ENCODE measurements around the gene SLC10A1.
"Not testable (repeated sequence)": the region's sequence is repeated elsewhere in the genome, so short reads cannot be mapped to it uniquely, and the experiment has no call there.

The SLC10A1 gene

GRCh38 chr14:69767369-69767999, 29.6 kb downstream of the SLC10A1 start:
- Mint-ChIP-seq H3K27ac (peak overlapping the region; percentile 100), H3K4me1 (ENCODE audit: low read depth) (peaks cover 66% of the 10 kb centered on the region), H3K27me3 (no peaks in the 10 kb centered on the region), H3K4me3 (peak overlapping the region; percentile 99), H3K36me3 (peaks cover 27% of the 10 kb centered on the region), H3K9me3 (ENCODE audit: low read depth) (peaks cover 3% of the 10 kb centered on the region)

- Mint-ChIP-seq H3K9me3 (ENCODE audit: low read depth) (peaks cover 3% of the 10 kb centered on the region), H3K36me3 (peaks cover 27% of the 10 kb centered on the region), H3K4me1 (ENCODE audit: low read depth) (peaks cover 66% of the 10 kb centered on the region), H3K27me3 (no peaks in the 10 kb centered on the region), H3K27ac (peak within 1 kb of the TSS; percentile 100), H3K4me3 (peak within 1 kb of the TSS; percentile 99)
Observed at GRCh38 chr14:69766984-69767368, 30.1 kb downstream of the SLC10A1 start, which contains the start of gene SRSF5. Gene SRSF5 (plus strand): TSS chr14:69767142. CDS start chr14:69768157, 1,015 bp downstream.

DNA sequence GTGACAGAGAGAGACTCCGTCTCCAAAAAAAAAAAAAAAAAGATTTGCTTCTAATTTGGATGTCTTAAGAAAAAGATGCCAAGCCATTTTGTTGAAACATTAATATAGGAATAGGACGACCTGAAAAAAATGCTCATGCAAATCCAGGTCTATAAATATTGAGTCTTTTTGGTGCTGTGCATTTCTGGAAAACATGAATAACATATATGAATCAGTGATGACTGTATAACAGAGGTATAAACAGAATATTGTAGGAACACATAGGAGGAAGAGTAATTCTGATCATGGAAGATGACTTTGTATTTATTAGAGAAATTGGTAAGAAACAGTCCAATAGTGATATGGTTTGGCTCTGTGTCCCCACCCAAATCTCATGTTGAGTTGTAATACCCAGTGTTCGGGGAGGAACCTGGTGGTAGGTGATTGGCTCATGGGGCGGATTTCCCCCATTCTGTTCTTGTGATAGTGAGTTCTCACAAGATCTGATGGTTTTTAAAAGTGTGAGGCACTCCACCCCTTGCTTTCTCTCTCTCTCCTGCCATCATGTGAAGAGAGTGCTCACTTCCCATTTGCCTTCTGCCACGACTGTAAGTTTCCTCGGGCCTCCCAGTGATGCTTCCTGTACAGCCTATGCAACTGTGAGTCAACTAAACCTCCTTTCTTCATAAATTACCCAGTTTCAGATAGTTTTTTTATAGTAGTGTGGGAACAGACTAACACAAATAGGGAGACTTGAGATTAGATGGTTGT, 33.1 kb downstream of the SLC10A1 start:
- Mint-ChIP-seq H3K4me1 (ENCODE audit: low read depth) (peaks cover 47% of the 10 kb centered on the region), H3K36me3 (peaks cover 14% of the 10 kb centered on the region), H3K4me3 (peak overlapping the region; percentile 25), H3K27me3 (no peaks in the 10 kb centered on the region), H3K9me3 (ENCODE audit: low read depth) (peaks cover 3% of the 10 kb centered on the region), H3K27ac (peak overlapping the region; percentile 64)

GRCh38 chr14:69760810-69761209, 36.2 kb downstream of the SLC10A1 start:
- Mint-ChIP-seq H3K36me3 (peaks cover 2% of the 10 kb centered on the region), H3K4me3 (no peak overlapping the region), H3K27ac (no peak overlapping the region), H3K9me3 (ENCODE audit: low read depth) (peaks cover 3% of the 10 kb centered on the region), H3K27me3 (no peaks in the 10 kb centered on the region), H3K4me1 (ENCODE audit: low read depth) (peaks cover 30% of the 10 kb centered on the region)

- Mint-ChIP-seq H3K27me3 (no peaks in the 10 kb centered on the region), H3K4me1 (ENCODE audit: low read depth) (peaks cover 15% of the 10 kb centered on the region), H3K9me3 (ENCODE audit: low read depth) (no peaks in the 10 kb centered on the region), H3K36me3 (no peaks in the 10 kb centered on the region), H3K27ac (no peak overlapping the region), H3K4me3 (no peak overlapping the region)
Observed at GRCh38 chr14:69756298-69756697, 40.7 kb downstream of the SLC10A1 start.

- H3K27me3 Mint-ChIP-seq, result no peaks in the 10 kb centered on the region
- no peaks in the 10 kb centered on the region for H3K9me3 Mint-ChIP-seq (ENCODE audit: low read depth)
- H3K4me3 Mint-ChIP-seq, result no peak overlapping the region
- H3K4me1 Mint-ChIP-seq (ENCODE audit: low read depth), result peaks cover 15% of the 10 kb centered on the region
- no peaks in the 10 kb centered on the region for H3K36me3 Mint-ChIP-seq
- H3K27ac Mint-ChIP-seq, result no peak overlapping the region
Observed at GRCh38 chr14:69755784-69756183, 41.3 kb downstream of the SLC10A1 start.

DNA sequence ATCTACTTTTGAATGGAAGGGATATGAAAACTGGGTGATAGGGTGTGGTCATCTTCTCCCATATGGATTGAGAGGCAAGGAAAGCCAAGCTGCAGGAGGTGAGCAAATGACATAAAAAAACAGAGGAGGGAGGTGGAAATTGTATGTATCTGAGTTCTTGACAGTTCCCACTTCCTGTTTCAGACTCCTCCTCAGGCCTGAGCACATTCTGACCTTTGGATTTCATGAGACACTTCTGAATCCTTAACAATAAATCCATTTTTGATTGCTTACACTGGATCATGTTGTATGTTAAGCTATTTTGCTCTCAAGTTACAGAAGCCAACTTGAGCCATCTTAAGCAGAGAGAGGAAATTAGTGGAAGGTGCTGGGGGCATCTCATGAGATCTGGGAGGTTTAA, 41.7 kb downstream of the SLC10A1 start:
- Mint-ChIP-seq H3K27me3 (no peaks in the 10 kb centered on the region), H3K9me3 (ENCODE audit: low read depth) (no peaks in the 10 kb centered on the region), H3K4me1 (ENCODE audit: low read depth) (peaks cover 15% of the 10 kb centered on the region), H3K27ac (no peak overlapping the region), H3K4me3 (no peak overlapping the region), H3K36me3 (no peaks in the 10 kb centered on the region)

GRCh38 chr14:69754487-69754886, 42.6 kb downstream of the SLC10A1 start:
- Mint-ChIP-seq H3K4me3 (no peak overlapping the region), H3K27ac (no peak overlapping the region), H3K36me3 (no peaks in the 10 kb centered on the region), H3K9me3 (ENCODE audit: low read depth) (no peaks in the 10 kb centered on the region), H3K27me3 (no peaks in the 10 kb centered on the region), H3K4me1 (ENCODE audit: low read depth) (peaks cover 15% of the 10 kb centered on the region)

- Mint-ChIP-seq H3K4me3 (no peak overlapping the region), H3K36me3 (no peaks in the 10 kb centered on the region), H3K27me3 (no peaks in the 10 kb centered on the region), H3K4me1 (ENCODE audit: low read depth) (peaks cover 15% of the 10 kb centered on the region), H3K9me3 (ENCODE audit: low read depth) (no peaks in the 10 kb centered on the region), H3K27ac (no peak overlapping the region)
Observed at GRCh38 chr14:69753860-69754259, 43.2 kb downstream of the SLC10A1 start.

- Mint-ChIP-seq H3K4me1 (ENCODE audit: low read depth) (peaks cover 15% of the 10 kb centered on the region), H3K36me3 (no peaks in the 10 kb centered on the region), H3K27ac (no peak overlapping the region), H3K27me3 (no peaks in the 10 kb centered on the region), H3K4me3 (no peak overlapping the region), H3K9me3 (ENCODE audit: low read depth) (no peaks in the 10 kb centered on the region)
Observed at GRCh38 chr14:69752773-69753172, 44.3 kb downstream of the SLC10A1 start.

DNA sequence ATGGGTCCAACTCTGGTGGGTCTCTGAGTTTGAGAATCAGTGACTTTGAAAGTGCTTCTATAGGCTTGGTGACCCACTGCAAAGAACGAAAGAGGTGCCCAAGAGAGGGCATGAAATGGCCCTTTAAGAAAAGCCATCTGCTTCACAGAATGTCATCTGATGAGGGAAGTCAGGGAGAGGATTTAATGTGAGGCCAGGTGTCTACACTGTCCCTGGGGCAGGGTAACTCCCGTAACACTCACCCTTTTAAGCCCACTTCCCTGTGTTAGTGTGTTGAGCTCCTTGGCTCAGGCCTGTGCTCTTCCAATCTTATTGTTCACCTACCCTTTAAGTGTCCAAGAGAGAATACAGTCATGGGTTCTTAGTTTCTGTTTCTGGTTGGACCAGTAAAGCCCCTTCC, 46.5 kb downstream of the SLC10A1 start:
- no peak overlapping the region for H3K27ac Mint-ChIP-seq
- H3K4me3 Mint-ChIP-seq, result no peak overlapping the region
- H3K9me3 Mint-ChIP-seq (ENCODE audit: low read depth), result no peaks in the 10 kb centered on the region
- peaks cover 21% of the 10 kb centered on the region for H3K4me1 Mint-ChIP-seq (ENCODE audit: low read depth)
- no peaks in the 10 kb centered on the region for H3K36me3 Mint-ChIP-seq
- H3K27me3 Mint-ChIP-seq, result no peaks in the 10 kb centered on the region

GRCh38 chr14:69749956-69750355, 47.1 kb downstream of the SLC10A1 start:
- Mint-ChIP-seq H3K9me3 (ENCODE audit: low read depth) (no peaks in the 10 kb centered on the region), H3K4me1 (ENCODE audit: low read depth) (peaks cover 17% of the 10 kb centered on the region), H3K27me3 (no peaks in the 10 kb centered on the region), H3K36me3 (no peaks in the 10 kb centered on the region), H3K4me3 (no peak overlapping the region), H3K27ac (no peak overlapping the region)

GRCh38 chr14:69741055-69741454, 56.0 kb downstream of the SLC10A1 start:
- peaks cover 2% of the 10 kb centered on the region for H3K36me3 Mint-ChIP-seq
- H3K9me3 Mint-ChIP-seq (ENCODE audit: low read depth), result no peaks in the 10 kb centered on the region
- H3K27me3 Mint-ChIP-seq, result peaks cover under 1% of the 10 kb centered on the region
- H3K4me3 Mint-ChIP-seq, result no peak overlapping the region
- peaks cover 2% of the 10 kb centered on the region for H3K4me1 Mint-ChIP-seq (ENCODE audit: low read depth)
- no peak overlapping the region for H3K27ac Mint-ChIP-seq

GRCh38 chr14:69736405-69736804, 60.6 kb downstream of the SLC10A1 start:
- not testable (repeated sequence) for H3K9me3 Mint-ChIP-seq (ENCODE audit: low read depth); H3K4me1 Mint-ChIP-seq (ENCODE audit: low read depth)

GRCh38 chr14:69731919-69732598, 65.0 kb downstream of the SLC10A1 start:
- H3K36me3 Mint-ChIP-seq; H3K4me3 Mint-ChIP-seq; H3K4me1 Mint-ChIP-seq (ENCODE audit: low read depth); H3K27me3 Mint-ChIP-seq; H3K27ac Mint-ChIP-seq; H3K9me3 Mint-ChIP-seq (ENCODE audit: low read depth): not testable (repeated sequence)

More at GRCh38 chr14:69736405-69736804, 60.6 kb downstream of the SLC10A1 start:
- not testable (repeated sequence) for H3K4me3 Mint-ChIP-seq, H3K27ac Mint-ChIP-seq, H3K36me3 Mint-ChIP-seq, H3K27me3 Mint-ChIP-seq

Measured in activated naive CD8-positive, alpha-beta T cell (primary cell).